SK-MEL-5 (cell line): ENCODE data around the gene ERLIN1. TPM values are rescaled to one million over a fixed set of nuclear protein-coding genes. Genes with fewer than 3 reads are reported as not detected.
A peak's percentile ranks its signal among the peaks of the same experiment; 100 is the strongest.

Experiments
- DNase-seq: peaks from one replicate; pipeline ENCODE4 v3.0.0-alpha.2; 2016; ENCODE audit warnings: low read depth, low spot score
- in situ Hi-C: cut with HindIII; loops from 2 replicates; pipeline ENCODE4 v1.10.0; 2016; ENCODE audit warnings: low sequenced_read_pairs, high pct_unique_total_duplicates, low pct_unique_long_range_greater_than_20kb
- total RNA-seq: library from RNA; depleted of rRNA; stranded (reverse); fragments of >200 nt; shearing (Covaris generic); gene quantifications from 2 replicates; pipeline ENCODE4 v1.2.3, GENCODE V29; 2014; rRNA removed

Gene ERLIN1
- total RNA-seq, 1 experiment from 2014 or later, result 14.3 TPM

- DNase-seq, result no peak
- in situ Hi-C loops, result no loop called here
Measured at GRCh38 chr10:100114976-100115770, 70.7 kb downstream of the ERLIN1 start.

GRCh38 chr10:100114460-100114859 is 71.4 kb downstream of the ERLIN1 start:
- in situ Hi-C loops, result no loop called here
- DNase-seq, result no peak

- in situ Hi-C loops, result no loop called here
- DNase-seq, result no peak
Measured at GRCh38 chr10:100109670-100110069, 76.2 kb downstream of the ERLIN1 start.

- DNase-seq, result no peak
- in situ Hi-C loops, result no loop called here
Measured at GRCh38 chr10:100106865-100107264, 79.0 kb downstream of the ERLIN1 start.

GRCh38 chr10:100104300-100104699 is 81.5 kb downstream of the ERLIN1 start:
- in situ Hi-C loops, result no loop called here
- DNase-seq, result no peak

- in situ Hi-C loops, result no loop called here
- DNase-seq, result no peak
Measured at GRCh38 chr10:100103581-100103980, 82.2 kb downstream of the ERLIN1 start.

GRCh38 chr10:100101192-100102076 is 84.4 kb downstream of the ERLIN1 start:
- in situ Hi-C loops, result no loop called here
- DNase-seq, result peak; percentile 15

- DNase-seq, result peak; percentile 64
- in situ Hi-C loops, result no loop called here
Measured at GRCh38 chr10:100100651-100101184, 85.1 kb downstream of the ERLIN1 start.

Other genes starting within 250 kb of the ERLIN1 start
- gene DNMBP, start 176.1 kb downstream of the ERLIN1 start, total RNA-seq, result 5.3 and 6.2 TPM in 2 replicates
- 69.4 and 74.7 TPM in 2 replicates for gene CPN1, start 104.2 kb downstream of the ERLIN1 start, total RNA-seq
- gene CHUK, start 43.6 kb upstream of the ERLIN1 start, total RNA-seq, result 26.3 and 27.3 TPM in 2 replicates
- 33.6 and 40.8 TPM in 2 replicates for gene CWF19L1, start 81.6 kb upstream of the ERLIN1 start, total RNA-seq
- gene BLOC1S2, start 100.7 kb upstream of the ERLIN1 start, total RNA-seq, result 48.6 and 55.5 TPM in 2 replicates
- not detected in 2 replicates for gene PKD2L1, start 144.2 kb upstream of the ERLIN1 start, total RNA-seq
- gene SCD, start 161.2 kb upstream of the ERLIN1 start, total RNA-seq, result 867 and 870 TPM in 2 replicates